HEK293 (cell line): ENCODE results near the gene NFIL3.

Experiments
- CTCF ChIA-PET: fragments of 350-600 bp; formaldehyde crosslinking; extraction: SDS; loops from one replicate; lab custom pipeline; 2021; ENCODE audit warnings: antibody characterized with exemption; lab: Yijun Ruan, JAX
- POLR2A ChIA-PET: fragments of 300-600 bp; formaldehyde crosslinking; extraction: SDS; loops from one replicate; lab custom pipeline; 2020; ENCODE audit warnings: antibody characterized with exemption, inconsistent platforms; lab: Yijun Ruan, JAX
- H3K27ac ChIP-seq: fragments of 200-500 bp; sonication (Bioruptor generic); 2 replicates; pipeline ENCODE4 v1.5.1; 2014; ENCODE audit warnings: low read depth, low read length, control low read depth, inconsistent platforms; ENCODE audit errors: extremely low read depth
- H3K36me3 ChIP-seq, 2 experiments: fragments of 200-500 bp in 1 of 2; sonication (Bioruptor generic) in 1 of 2; 1 replicate in 1 of 2; 2 replicates in 1 of 2; pipeline ENCODE4 v1.5.1; 2014 to 2017; ENCODE audit warnings: inconsistent platforms in 2 of 2, low read length in 2 of 2; ENCODE audit not compliant: control insufficient read depth in 2 of 2, insufficient read depth in 1 of 2
- H3K4me1 ChIP-seq: fragments of 200-500 bp; sonication (Bioruptor generic); 2 replicates; pipeline ENCODE4 v1.5.1; 2014; ENCODE audit warnings: mild to moderate bottlenecking, low read length, inconsistent platforms; ENCODE audit not compliant: control insufficient read depth, insufficient read depth
- H3K4me3 ChIP-seq: 2 replicates; pipeline ENCODE4 v1.5.1; 2011; ENCODE audit warnings: low read depth, mild to moderate bottlenecking, control low read depth, low read length, moderate library complexity
- H3K9me3 ChIP-seq: fragments of 200-500 bp; sonication (Bioruptor generic); 2 replicates; pipeline ENCODE4 v1.5.1; 2014; ENCODE audit warnings: low read depth, low read length, inconsistent platforms; ENCODE audit not compliant: control insufficient read depth, insufficient read depth
- BCL11B ChIP-seq: fragments of 450-650 bp; formaldehyde crosslinking; IDR thresholded peaks from 2 replicates; pipeline ENCODE4 v1.5.1; 2016; ENCODE audit warnings: low read depth, missing biosample characterization, missing genetic modification characterization
- GLI4 ChIP-seq: fragments of 450-650 bp; formaldehyde crosslinking; IDR thresholded peaks from 2 replicates; pipeline ENCODE4 v1.5.1; 2016; ENCODE audit warnings: missing biosample characterization, missing genetic modification characterization
- GLIS2 ChIP-seq: fragments of 450-650 bp; formaldehyde crosslinking; IDR thresholded peaks from 2 replicates; pipeline ENCODE4 v1.5.1; 2016; ENCODE audit warnings: missing biosample characterization, missing genetic modification characterization
- KLF7 ChIP-seq: fragments of 450-650 bp; formaldehyde crosslinking; IDR thresholded peaks from 2 replicates; pipeline ENCODE4 v1.5.1; 2016; ENCODE audit warnings: missing biosample characterization, missing genetic modification characterization, borderline replicate concordance
- KLF9 ChIP-seq: fragments of 450-650 bp; formaldehyde crosslinking; IDR thresholded peaks from 2 replicates; pipeline ENCODE4 v1.5.1; 2016; ENCODE audit warnings: missing biosample characterization, missing genetic modification characterization, low read depth
- PRDM1 ChIP-seq: fragments of 450-650 bp; formaldehyde crosslinking; IDR thresholded peaks from 2 replicates; pipeline ENCODE4; 2016; ENCODE audit warnings: missing biosample characterization, missing genetic modification characterization
- YY2 ChIP-seq: fragments of 450-650 bp; formaldehyde crosslinking; IDR thresholded peaks from 2 replicates; pipeline ENCODE4 v1.5.1; 2016; ENCODE audit warnings: missing biosample characterization, missing genetic modification characterization
- ZBTB48 ChIP-seq: fragments of 450-650 bp; formaldehyde crosslinking; IDR thresholded peaks from 2 replicates; pipeline ENCODE4 v1.5.1; 2016; ENCODE audit warnings: missing biosample characterization, missing genetic modification characterization
- ZEB2 ChIP-seq: fragments of 450-650 bp; formaldehyde crosslinking; IDR thresholded peaks from 2 replicates; pipeline ENCODE4 v1.5.1; 2016; ENCODE audit warnings: missing biosample characterization, missing genetic modification characterization
- ZFP37 ChIP-seq: fragments of 450-650 bp; formaldehyde crosslinking; IDR thresholded peaks from 2 replicates; pipeline ENCODE4 v1.5.1; 2016; ENCODE audit warnings: missing biosample characterization, missing genetic modification characterization
- ZIC2 ChIP-seq: fragments of 450-650 bp; formaldehyde crosslinking; IDR thresholded peaks from 2 replicates; pipeline ENCODE4 v1.5.1; 2016; ENCODE audit warnings: missing biosample characterization, missing genetic modification characterization
- ZNF214 ChIP-seq: fragments of 450-650 bp; formaldehyde crosslinking; IDR thresholded peaks from 2 replicates; pipeline ENCODE4 v1.5.1; 2017; ENCODE audit warnings: missing biosample characterization, mild to moderate bottlenecking, missing genetic modification characterization, borderline replicate concordance
- ZNF248 ChIP-seq: fragments of 450-650 bp; formaldehyde crosslinking; IDR thresholded peaks from 2 replicates; pipeline ENCODE4 v1.5.1; 2017; ENCODE audit warnings: missing biosample characterization, missing genetic modification characterization
- ZNF654 ChIP-seq: fragments of 450-650 bp; formaldehyde crosslinking; IDR thresholded peaks from 2 replicates; pipeline ENCODE4 v1.5.1; 2016; ENCODE audit warnings: low read depth, missing biosample characterization, missing genetic modification characterization
- ZNF777 ChIP-seq: fragments of 450-650 bp; formaldehyde crosslinking; IDR thresholded peaks from 2 replicates; pipeline ENCODE4 v1.5.1; 2017; ENCODE audit warnings: missing biosample characterization, missing genetic modification characterization, borderline replicate concordance
- ZNF792 ChIP-seq: fragments of 450-650 bp; formaldehyde crosslinking; IDR thresholded peaks from 2 replicates; pipeline ENCODE4 v1.5.1; 2016; ENCODE audit warnings: missing biosample characterization, missing genetic modification characterization
- TF ChIP-seq, protein P1 (sequence below): fragments of 450-650 bp; formaldehyde crosslinking; IDR thresholded peaks from 2 replicates; pipeline ENCODE4 v1.5.1; 2016; ENCODE audit warnings: missing biosample characterization, missing genetic modification characterization, borderline replicate concordance
- TF ChIP-seq, protein P2 (sequence below): fragments of 450-650 bp; formaldehyde crosslinking; IDR thresholded peaks from 2 replicates; pipeline ENCODE4 v1.5.1; 2016; ENCODE audit warnings: missing biosample characterization, missing genetic modification characterization
- TF ChIP-seq, protein P3 (sequence below): fragments of 450-650 bp; IDR thresholded peaks from 2 replicates; pipeline ENCODE4 v1.5.1; 2018; ENCODE audit warnings: missing biosample characterization, mild to moderate bottlenecking, missing genetic modification characterization
- TF ChIP-seq, protein P4 (sequence below): fragments of 450-650 bp; formaldehyde crosslinking; IDR thresholded peaks from 2 replicates; pipeline ENCODE4 v1.5.1; 2016; ENCODE audit warnings: missing biosample characterization, missing genetic modification characterization
- TF ChIP-seq, protein P5 (sequence below): fragments of 450-650 bp; formaldehyde crosslinking; IDR thresholded peaks from 2 replicates; pipeline ENCODE4 v1.5.1; 2016; ENCODE audit warnings: missing biosample characterization, missing genetic modification characterization

NFIL3 gene

DNA sequence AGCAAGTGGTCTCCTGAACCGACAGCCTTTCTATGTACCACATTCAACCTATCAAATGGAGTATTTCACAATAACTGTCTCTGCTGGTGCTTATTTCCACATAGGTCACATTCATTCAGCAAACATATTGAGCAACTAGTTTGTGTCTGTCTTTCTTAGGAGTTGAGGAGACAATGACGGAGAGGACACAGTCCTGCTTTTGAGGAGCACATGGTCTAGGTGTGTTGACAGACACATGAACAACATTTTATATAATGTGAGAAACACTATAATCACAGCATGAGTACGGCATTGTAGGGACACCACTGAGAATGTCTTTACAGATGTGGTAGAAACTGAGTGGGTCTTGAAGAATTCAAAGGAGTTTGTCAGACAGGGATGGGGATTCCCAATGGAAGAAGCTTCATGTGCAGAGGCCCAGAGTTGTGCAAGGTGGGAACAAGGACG, 28.5 kb downstream of the NFIL3 start:
- POLR2A ChIA-PET: interaction anchor here (0.5 kb wide), 1 partner anchor 23 kb away, joined by 3 read pairs; no protein-coding TSS in a partner anchor
- CTCF ChIA-PET: no interaction called here
- H3K27ac ChIP-seq: no peak overlapping the region
- TF ChIP-seq KLF9 (tag by site-specific recombination) (no peak), KLF7 (tag by site-specific recombination) (no peak)
- no peaks in the 10 kb centered on the region for H3K4me1 ChIP-seq
- no peaks in the 10 kb centered on the region for H3K9me3 ChIP-seq
- H3K4me3 ChIP-seq: no peak overlapping the region
- no peaks in the 10 kb centered on the region for H3K36me3 ChIP-seq

DNA sequence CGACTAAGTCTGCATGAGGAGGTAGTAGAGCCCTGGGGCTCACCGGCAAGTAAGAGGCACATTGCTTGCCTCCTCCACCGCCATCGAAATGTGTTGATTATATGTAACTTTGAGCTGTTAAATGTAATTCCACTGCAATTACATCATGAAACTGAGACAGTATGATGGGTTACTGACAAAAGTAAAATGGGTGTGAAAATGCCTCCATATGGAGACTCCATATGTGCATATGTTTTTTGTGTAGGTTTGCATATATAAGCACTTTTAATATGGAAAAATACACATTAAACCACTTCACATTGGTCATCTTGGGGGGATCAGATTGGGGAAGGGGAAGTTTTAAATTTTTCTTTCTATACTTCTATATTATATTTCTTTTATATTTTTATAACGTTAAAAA, 29.8 kb downstream of the NFIL3 start:
- Histone ChIP-seq H3K27ac (no peak overlapping the region), H3K4me1 (no peaks in the 10 kb centered on the region), H3K4me3 (no peak overlapping the region), H3K9me3 (no peaks in the 10 kb centered on the region), H3K36me3 (no peaks in the 10 kb centered on the region)
- TF ChIP-seq GLI4 (no peak), ZEB2 (no peak), ZNF792 (tag by site-specific recombination) (no peak), YY2 (tag by site-specific recombination) (no peak), ZBTB48 (no peak), ZFP37 (tag by site-specific recombination) (no peak), ZNF654 (tag by site-specific recombination) (no peak), ZIC2 (tag by site-specific recombination) (no peak), PRDM1 (tag by site-specific recombination) (no peak), ZNF777 (tag by site-specific recombination) (no peak)
- TF ChIP-seq, protein P1, sequence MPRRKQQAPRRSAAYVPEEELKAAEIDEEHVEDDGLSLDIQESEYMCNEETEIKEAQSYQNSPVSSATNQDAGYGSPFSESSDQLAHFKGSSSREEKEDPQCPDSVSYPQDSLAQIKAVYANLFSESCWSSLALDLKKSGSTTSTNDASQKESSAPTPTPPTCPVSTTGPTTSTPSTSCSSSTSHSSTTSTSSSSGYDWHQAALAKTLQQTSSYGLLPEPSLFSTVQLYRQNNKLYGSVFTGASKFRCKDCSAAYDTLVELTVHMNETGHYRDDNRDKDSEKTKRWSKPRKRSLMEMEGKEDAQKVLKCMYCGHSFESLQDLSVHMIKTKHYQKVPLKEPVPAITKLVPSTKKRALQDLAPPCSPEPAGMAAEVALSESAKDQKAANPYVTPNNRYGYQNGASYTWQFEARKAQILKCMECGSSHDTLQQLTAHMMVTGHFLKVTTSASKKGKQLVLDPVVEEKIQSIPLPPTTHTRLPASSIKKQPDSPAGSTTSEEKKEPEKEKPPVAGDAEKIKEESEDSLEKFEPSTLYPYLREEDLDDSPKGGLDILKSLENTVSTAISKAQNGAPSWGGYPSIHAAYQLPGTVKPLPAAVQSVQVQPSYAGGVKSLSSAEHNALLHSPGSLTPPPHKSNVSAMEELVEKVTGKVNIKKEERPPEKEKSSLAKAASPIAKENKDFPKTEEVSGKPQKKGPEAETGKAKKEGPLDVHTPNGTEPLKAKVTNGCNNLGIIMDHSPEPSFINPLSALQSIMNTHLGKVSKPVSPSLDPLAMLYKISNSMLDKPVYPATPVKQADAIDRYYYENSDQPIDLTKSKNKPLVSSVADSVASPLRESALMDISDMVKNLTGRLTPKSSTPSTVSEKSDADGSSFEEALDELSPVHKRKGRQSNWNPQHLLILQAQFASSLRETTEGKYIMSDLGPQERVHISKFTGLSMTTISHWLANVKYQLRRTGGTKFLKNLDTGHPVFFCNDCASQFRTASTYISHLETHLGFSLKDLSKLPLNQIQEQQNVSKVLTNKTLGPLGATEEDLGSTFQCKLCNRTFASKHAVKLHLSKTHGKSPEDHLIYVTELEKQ (tag by site-specific recombination): no peak
- TF ChIP-seq, protein P2, sequence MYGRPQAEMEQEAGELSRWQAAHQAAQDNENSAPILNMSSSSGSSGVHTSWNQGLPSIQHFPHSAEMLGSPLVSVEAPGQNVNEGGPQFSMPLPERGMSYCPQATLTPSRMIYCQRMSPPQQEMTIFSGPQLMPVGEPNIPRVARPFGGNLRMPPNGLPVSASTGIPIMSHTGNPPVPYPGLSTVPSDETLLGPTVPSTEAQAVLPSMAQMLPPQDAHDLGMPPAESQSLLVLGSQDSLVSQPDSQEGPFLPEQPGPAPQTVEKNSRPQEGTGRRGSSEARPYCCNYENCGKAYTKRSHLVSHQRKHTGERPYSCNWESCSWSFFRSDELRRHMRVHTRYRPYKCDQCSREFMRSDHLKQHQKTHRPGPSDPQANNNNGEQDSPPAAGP (tag by site-specific recombination): no peak
- TF ChIP-seq, protein P3, sequence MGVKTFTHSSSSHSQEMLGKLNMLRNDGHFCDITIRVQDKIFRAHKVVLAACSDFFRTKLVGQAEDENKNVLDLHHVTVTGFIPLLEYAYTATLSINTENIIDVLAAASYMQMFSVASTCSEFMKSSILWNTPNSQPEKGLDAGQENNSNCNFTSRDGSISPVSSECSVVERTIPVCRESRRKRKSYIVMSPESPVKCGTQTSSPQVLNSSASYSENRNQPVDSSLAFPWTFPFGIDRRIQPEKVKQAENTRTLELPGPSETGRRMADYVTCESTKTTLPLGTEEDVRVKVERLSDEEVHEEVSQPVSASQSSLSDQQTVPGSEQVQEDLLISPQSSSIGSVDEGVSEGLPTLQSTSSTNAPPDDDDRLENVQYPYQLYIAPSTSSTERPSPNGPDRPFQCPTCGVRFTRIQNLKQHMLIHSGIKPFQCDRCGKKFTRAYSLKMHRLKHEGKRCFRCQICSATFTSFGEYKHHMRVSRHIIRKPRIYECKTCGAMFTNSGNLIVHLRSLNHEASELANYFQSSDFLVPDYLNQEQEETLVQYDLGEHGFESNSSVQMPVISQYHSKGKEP: no peak
- ChIA-PET CTCF (interaction anchor here (1.1 kb wide), 1 partner anchor 27 kb away, joined by 5 read pairs; no protein-coding TSS in a partner anchor), POLR2A (no interaction called here)

DNA sequence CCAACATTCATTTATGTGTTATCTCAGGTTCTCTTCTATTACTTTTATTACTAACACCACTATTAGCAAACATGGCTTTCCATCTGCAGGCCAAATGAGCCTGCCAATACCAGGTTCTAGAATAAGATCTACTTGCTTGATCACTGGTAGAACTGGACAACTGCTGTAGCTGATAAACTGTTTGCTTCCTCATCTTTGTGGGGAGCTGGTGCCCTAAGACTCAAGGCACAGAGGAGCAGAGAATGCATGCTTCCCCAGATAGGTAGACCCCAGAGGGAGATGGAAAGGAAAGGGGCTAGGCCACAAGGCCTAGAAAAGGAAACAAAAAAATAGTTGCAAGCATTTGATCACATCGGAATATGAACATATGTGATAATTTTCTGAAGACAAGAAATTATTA, 31.2 kb downstream of the NFIL3 start:
- no peaks in the 10 kb centered on the region for H3K9me3 ChIP-seq
- no peak overlapping the region for H3K4me3 ChIP-seq
- no peaks in the 10 kb centered on the region for H3K36me3 ChIP-seq
- H3K27ac ChIP-seq: no peak overlapping the region
- POLR2A ChIA-PET: no interaction called here
- no peaks in the 10 kb centered on the region for H3K4me1 ChIP-seq
- CTCF ChIA-PET: no interaction called here
- TF ChIP-seq ZNF248 (tag by site-specific recombination) (no peak), BCL11B (tag by site-specific recombination) (no peak), GLIS2 (tag by site-specific recombination) (no peak), ZNF214 (no peak)
- TF ChIP-seq, protein P4, sequence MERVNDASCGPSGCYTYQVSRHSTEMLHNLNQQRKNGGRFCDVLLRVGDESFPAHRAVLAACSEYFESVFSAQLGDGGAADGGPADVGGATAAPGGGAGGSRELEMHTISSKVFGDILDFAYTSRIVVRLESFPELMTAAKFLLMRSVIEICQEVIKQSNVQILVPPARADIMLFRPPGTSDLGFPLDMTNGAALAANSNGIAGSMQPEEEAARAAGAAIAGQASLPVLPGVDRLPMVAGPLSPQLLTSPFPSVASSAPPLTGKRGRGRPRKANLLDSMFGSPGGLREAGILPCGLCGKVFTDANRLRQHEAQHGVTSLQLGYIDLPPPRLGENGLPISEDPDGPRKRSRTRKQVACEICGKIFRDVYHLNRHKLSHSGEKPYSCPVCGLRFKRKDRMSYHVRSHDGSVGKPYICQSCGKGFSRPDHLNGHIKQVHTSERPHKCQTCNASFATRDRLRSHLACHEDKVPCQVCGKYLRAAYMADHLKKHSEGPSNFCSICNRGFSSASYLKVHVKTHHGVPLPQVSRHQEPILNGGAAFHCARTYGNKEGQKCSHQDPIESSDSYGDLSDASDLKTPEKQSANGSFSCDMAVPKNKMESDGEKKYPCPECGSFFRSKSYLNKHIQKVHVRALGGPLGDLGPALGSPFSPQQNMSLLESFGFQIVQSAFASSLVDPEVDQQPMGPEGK (tag by site-specific recombination): no peak
- TF ChIP-seq, protein P5, sequence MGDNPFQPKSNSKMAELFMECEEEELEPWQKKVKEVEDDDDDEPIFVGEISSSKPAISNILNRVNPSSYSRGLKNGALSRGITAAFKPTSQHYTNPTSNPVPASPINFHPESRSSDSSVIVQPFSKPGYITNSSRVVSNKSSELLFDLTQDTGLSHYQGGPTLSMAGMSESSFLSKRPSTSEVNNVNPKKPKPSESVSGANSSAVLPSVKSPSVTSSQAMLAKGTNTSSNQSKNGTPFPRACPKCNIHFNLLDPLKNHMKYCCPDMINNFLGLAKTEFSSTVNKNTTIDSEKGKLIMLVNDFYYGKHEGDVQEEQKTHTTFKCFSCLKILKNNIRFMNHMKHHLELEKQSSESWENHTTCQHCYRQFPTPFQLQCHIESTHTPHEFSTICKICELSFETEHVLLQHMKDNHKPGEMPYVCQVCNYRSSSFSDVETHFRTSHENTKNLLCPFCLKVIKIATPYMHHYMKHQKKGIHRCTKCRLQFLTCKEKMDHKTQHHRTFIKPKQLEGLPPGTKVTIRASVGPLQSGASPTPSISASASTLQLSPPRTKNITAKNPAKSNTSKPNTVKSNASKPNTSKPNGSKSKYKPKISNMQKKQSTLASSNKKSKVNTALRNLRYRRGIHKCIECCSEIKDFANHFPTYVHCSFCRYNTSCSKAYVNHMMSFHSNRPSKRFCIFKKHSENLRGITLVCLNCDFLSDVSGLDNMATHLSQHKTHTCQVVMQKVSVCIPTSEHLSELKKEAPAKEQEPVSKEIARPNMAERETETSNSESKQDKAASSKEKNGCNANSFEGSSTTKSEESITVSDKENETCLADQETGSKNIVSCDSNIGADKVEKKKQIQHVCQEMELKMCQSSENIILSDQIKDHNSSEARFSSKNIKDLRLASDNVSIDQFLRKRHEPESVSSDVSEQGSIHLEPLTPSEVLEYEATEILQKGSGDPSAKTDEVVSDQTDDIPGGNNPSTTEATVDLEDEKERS (tag by site-specific recombination): no peak
